Neural cell (in vitro differentiated cells): ENCODE measurements around the gene NUDCD3.

Experiments
- EZH2 ChIP-seq: fragments of 200-600, 300-800 bp; shearing (Covaris generic), sonication (generic); IDR thresholded peaks from 2 replicates; pipeline ENCODE4 v1.6.1; 2014; ENCODE audit warnings: antibody characterized with exemption, low read length, borderline replicate concordance, mild to moderate bottlenecking; ENCODE audit not compliant: insufficient read depth, poor library complexity, severe bottlenecking
- POLR2AphosphoS5 ChIP-seq: IDR thresholded peaks from 2 replicates; pipeline ENCODE4 v1.6.1; 2012
- REST ChIP-seq: IDR thresholded peaks from 2 replicates; pipeline ENCODE4 v1.6.1; 2012; ENCODE audit warnings: borderline replicate concordance
- SMC3 ChIP-seq: fragments of 450-650 bp; conservative IDR thresholded peaks from 2 replicates; pipeline ENCODE4 v1.6.1; 2014; ENCODE audit warnings: antibody characterized with exemption, mild to moderate bottlenecking, moderate library complexity; ENCODE audit not compliant: poor library complexity
- TF ChIP-seq, protein P1 (sequence below): fragments of 450-650 bp; IDR thresholded peaks from 2 replicates; pipeline ENCODE4 v1.5.1; 2014; ENCODE audit warnings: antibody characterized with exemption, mild to moderate bottlenecking, moderate library complexity; ENCODE audit not compliant: poor library complexity, severe bottlenecking

- TF ChIP-seq, protein P1, sequence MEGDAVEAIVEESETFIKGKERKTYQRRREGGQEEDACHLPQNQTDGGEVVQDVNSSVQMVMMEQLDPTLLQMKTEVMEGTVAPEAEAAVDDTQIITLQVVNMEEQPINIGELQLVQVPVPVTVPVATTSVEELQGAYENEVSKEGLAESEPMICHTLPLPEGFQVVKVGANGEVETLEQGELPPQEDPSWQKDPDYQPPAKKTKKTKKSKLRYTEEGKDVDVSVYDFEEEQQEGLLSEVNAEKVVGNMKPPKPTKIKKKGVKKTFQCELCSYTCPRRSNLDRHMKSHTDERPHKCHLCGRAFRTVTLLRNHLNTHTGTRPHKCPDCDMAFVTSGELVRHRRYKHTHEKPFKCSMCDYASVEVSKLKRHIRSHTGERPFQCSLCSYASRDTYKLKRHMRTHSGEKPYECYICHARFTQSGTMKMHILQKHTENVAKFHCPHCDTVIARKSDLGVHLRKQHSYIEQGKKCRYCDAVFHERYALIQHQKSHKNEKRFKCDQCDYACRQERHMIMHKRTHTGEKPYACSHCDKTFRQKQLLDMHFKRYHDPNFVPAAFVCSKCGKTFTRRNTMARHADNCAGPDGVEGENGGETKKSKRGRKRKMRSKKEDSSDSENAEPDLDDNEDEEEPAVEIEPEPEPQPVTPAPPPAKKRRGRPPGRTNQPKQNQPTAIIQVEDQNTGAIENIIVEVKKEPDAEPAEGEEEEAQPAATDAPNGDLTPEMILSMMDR, result no peak
- TF ChIP-seq SMC3 (no peak), EZH2 (no peak), POLR2AphosphoS5 (no peak), REST (no peak)
Observed at GRCh38 chr7:44451123-44451522, 39.3 kb downstream of the NUDCD3 start.
